NCI-H1436 treated with DMSO at 0.1 percent for 48 hours (cell line): ENCODE results near the gene NLRP10.

Experiments
- DNase-seq: peaks from one replicate; lab custom pipeline; 2025; lab: John Stamatoyannopoulos, UW

The NLRP10 gene

DNA sequence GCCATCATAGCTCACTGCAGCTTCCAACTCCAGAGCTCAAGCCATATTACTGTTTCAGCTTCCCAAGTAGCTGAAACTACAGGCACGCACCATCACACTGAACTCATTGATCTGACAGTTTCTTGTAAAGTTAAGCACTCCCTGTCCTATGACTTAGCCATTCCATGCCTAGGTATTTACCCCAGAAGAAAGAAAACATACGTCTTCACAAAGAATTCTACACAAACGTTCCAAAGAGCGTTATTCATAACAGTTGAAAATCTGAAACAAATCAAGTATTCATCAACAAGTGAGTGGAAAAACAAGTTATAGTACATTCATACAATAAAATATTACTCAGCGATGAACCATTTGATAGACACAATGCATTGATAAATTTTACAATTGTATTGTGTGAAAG is 7.8 kb upstream of the NLRP10 start:
- no peak for DNase-seq

DNA sequence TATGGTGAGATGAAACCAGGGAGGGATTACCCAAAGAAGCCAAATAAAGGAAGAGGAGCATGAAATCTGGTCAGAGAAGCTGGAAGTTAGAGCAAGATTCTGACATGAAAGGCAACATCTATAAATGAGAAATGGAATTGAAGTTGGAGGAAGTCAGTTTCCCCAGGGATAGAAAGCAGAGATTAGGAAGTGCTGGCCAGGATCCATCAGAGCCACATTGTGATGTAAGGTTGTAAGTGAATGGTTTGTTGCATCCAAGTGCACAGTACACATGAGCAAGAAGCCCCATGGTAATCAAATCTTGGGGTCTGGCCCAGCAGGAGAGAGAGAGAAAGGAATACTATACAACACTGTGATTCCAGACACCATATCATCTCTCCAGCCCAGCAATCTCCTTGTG is 6.6 kb upstream of the NLRP10 start:
- no peak for DNase-seq

DNA sequence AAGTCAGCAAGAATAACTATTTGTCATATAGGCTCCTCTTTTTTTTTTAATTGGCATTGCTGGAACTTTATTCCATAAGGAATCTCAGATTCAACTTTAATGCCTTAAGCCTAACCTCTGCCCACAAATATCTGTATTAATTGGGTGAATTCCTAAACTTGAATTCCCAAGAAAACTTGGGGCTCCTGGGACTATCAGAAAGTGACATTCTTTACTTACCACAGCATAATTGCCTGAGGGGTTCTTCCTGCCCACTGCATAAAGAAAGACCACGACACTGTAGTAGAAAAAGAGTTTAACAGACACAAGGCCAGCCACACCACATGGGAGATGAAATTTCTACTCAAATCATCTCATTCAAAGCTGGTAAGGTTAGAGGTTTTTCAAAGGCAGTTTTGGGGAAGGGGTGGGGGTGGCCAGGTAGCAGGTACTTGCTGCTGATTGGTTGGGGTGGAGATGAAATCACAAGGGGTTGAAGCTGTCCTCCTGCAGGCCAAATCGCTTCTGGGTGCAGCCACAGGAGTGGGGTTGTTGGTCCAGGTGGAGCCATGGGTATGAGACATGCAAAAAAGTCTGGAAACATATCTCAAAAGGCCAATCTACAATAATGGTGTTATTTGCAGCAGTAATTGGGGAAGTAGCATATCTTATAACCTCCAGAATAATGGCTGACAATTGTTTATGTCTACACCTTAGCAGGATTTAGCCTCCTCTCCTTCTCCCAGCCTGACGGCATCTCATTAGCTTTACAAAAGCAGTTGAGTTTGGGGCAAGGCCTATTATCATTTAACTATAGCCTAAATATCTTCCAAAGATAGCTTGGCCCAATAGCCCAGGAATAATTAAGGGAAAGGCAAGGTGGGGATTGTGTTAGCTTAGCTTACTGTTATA is 4.8 kb upstream of the NLRP10 start:
- no peak for DNase-seq

GRCh38 chr11:7968686-7969085 is 3.4 kb upstream of the NLRP10 start:
- DNase-seq: no peak

GRCh38 chr11:7967826-7968225 is 2.6 kb upstream of the NLRP10 start:
- no peak for DNase-seq

- no peak for DNase-seq
These were observed 1.9 kb upstream of the NLRP10 start for GRCh38 chr11:7967097-7967496.

DNA sequence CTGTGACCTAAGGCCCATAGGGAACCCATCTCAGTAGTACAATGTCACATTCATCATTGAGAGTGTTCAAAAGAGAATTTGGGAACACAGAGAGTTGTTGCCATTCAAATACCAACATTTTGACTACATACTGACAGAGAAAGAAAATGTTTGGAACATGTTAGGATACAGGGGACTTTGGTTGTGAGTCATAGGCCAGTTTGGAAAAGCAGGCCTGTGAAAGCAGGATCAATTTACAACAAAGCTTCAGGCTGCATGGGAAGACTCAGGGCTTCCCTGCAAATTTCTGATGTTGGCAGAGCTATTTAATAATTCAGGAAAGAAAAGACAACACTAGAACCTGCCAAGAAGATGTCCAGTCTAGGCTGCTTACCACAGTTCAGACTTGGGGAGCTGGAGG is 374 bp downstream of the NLRP10 start:
- DNase-seq: no peak

DNA sequence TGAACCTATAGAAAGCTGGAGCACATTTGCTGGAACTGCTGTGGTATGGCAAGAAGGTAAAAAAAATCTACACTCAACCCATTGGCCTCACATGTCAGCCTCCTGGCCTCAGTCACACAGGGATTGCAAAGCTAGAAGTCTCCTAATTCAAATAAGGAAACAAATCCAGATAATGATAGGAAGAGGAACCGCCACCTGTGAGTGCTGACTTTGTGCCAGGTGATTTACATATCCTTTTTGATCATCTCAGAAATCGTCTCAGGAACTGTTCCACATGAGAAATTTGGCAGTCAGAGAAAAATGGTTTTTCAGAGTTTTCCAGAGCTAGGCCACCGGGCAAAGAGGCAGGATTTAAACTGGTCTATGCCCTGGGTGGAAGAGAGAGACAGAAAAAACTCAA is 986 bp downstream of the NLRP10 start:
- no peak for DNase-seq

- DNase-seq: no peak
These were observed 10.1 kb downstream of the NLRP10 start for GRCh38 chr11:7955191-7955590.

- DNase-seq: no peak
These were observed 15.3 kb downstream of the NLRP10 start for GRCh38 chr11:7949934-7950333.

DNA sequence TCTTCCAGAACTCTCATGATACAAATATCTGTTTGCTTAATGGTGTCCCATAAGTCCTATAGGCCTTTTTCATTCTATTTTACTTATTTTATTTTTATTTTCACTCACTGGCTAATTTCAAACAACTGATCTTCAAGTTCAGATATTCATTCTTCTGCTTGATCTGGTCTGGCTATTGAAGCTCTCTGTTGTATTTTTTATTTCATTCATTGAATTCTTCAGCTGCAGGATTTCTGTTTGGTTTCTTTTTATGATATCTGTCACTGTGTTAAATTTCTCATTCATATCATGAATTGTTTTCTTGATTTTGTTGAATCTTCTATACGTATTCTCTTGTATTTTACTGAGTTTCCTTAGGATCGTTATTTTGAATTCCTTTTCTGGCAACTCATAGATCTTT is 21.1 kb downstream of the NLRP10 start:
- no peak for DNase-seq

- DNase-seq: no peak
These were observed 23.6 kb downstream of the NLRP10 start, which contains the start of gene OR10A3 for GRCh38 chr11:7941608-7942007. Gene OR10A3 (minus strand): TSS chr11:7941708. CDS start chr11:7939520, 2,188 bp downstream.

DNA sequence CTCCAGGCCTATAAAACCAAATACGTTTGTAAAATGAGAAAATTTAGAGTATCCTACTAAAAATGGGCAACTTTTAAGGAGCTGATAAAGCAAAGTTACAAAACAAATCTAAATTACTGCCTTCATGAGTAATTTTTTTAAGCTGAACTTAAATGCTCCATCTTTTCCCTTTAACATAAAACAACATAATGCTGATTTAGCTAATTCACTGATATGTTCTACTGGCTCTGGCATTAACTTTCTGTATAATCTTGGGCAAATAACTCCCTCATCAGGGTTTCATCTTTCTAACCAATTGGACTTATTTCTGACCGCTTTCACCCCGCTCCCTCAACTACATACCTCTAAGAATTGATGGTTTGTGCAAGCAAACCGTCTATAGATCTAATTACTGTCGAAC is 24.1 kb downstream of the NLRP10 start:
- DNase-seq: no peak

DNA sequence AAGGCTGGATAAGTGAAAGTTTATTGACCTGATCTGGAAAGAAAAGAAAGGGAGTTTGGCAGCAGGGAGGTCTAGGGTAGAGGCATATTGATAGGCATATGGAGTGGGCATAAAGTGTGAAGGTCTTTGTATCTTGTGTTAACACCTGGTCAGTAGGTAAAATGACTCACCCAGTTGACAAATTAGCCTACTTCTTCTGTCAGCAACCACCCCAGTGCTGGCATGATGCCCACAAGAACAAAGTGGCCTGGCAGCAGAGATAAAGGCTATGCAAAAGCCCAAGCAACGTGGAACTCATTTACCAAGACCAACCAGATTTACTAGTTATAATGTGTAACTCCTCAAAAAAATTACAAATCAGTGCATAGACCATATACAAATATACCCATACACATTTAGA is 28.6 kb downstream of the NLRP10 start:
- no peak for DNase-seq

- no peak for DNase-seq
These were observed 34.1 kb downstream of the NLRP10 start, which contains the start of gene OR10A6 for GRCh38 chr11:7931168-7931567. Gene OR10A6 (minus strand): TSS chr11:7931268. CDS start chr11:7928662, 2,606 bp downstream.

DNA sequence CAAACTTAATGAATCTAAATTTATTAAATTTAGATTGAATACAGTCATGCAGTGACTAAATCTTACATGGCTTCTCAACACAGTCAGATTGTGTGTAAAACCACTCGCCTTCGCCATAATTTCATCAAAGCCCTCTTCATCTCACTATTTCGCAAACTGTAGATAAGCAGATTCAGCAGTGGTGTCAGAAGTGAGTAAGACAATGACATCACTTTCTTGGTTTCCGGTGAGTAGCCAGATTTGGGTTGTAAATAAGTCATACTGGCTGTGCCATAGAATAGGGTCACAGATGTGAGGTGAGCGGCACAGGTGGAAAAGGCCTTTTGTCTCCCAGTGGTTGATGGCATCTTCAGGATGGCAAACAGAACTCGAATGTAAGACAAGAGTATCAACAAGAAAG is 37.6 kb downstream of the NLRP10 start:
- no peak for DNase-seq

- no peak for DNase-seq
These were observed 40.7 kb downstream of the NLRP10 start for GRCh38 chr11:7924536-7924935.

DNA sequence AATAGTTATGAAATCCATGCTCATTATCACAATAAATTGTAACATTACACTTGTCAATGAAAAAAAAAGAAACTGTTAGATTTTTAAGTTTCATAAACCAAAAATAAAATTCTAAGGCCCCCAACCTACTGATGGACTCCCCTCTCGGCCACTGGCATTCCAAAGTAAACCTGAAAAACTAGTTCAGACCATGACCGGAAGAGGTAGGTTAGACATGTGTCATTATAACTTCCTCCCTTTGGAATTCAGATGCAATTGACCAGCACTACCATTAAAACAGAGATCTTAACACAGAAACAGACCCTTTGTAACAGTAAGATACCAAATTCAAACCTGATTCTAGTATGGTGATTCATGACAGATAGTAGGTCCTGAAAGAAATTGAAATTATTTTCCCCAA is 47.1 kb downstream of the NLRP10 start:
- no peak for DNase-seq
